Endothelial cell of umbilical vein (primary cell): ENCODE measurements around the gene HIP1. TPM values are rescaled to one million over a fixed set of nuclear protein-coding genes. Genes with fewer than 3 reads are reported as not detected.

ENCODE experiments used
- BruUV-seq: library from RNA; stranded (reverse); fragments of 400-500 nt; replicated peaks from 2 replicates; lab custom pipeline; 2021; lab: Mats Ljungman, UMichigan
- CTCF ChIA-PET: fragments of 300-600, 350-600 bp; sonication (Branson Sonifier 250); formaldehyde crosslinking; loops from one replicate; lab custom pipeline; 2021; ENCODE audit warnings: antibody characterized with exemption, inconsistent platforms; lab: Charles Lee
- POLR2A ChIA-PET: fragments of 300-600, 350-600 bp; sonication (Branson Sonifier 250); formaldehyde crosslinking; loops from one replicate; lab custom pipeline; 2021; ENCODE audit warnings: antibody characterized with exemption, inconsistent platforms; lab: Charles Lee
- DNase-seq: peaks from one replicate; pipeline ENCODE4 v3.0.0-alpha.2; 2011; ENCODE audit warnings: low read depth, low spot score
- FAIRE-seq: peaks from 2 replicates; lab custom pipeline; 2011; peaks lifted over from hg19 to GRCh38; lab: Jason Lieb, UNC
- H2AFZ ChIP-seq: 2 replicates; pipeline ENCODE4 v1.6.0; 2012; ENCODE audit warnings: low read depth, low read length, control low read depth, inconsistent platforms
- H3K27ac ChIP-seq: 2 replicates; pipeline ENCODE4 v1.5.1; 2011; ENCODE audit warnings: low read depth, mild to moderate bottlenecking, control low read depth, low read length, moderate library complexity; ENCODE audit not compliant: insufficient read depth
- H3K27me3 ChIP-seq, 2 experiments: 2 replicates each; pipeline versions ENCODE4 v1.6.0 to v1.6.1; 2011; ENCODE audit warnings: low read length in 2 of 2, mixed read lengths in 1 of 2; ENCODE audit not compliant: control insufficient read depth in 2 of 2, insufficient read depth in 2 of 2
- H3K36me3 ChIP-seq, 2 experiments: 2 replicates in 1 of 2; 3 replicates in 1 of 2; pipeline ENCODE4 v1.5.1; 2011; ENCODE audit warnings: low read length in 2 of 2, mild to moderate bottlenecking in 1 of 2, moderate library complexity in 1 of 2; ENCODE audit not compliant: control insufficient read depth in 2 of 2, insufficient read depth in 2 of 2; ENCODE audit errors: extremely low read depth in 1 of 2
- H3K4me1 ChIP-seq: 3 replicates; pipeline ENCODE4 v1.5.1; 2011; ENCODE audit warnings: mild to moderate bottlenecking, low read length; ENCODE audit not compliant: control insufficient read depth, insufficient read depth; ENCODE audit errors: extremely low read depth
- H3K4me2 ChIP-seq: 2 replicates; pipeline ENCODE4 v1.6.1; 2011; ENCODE audit warnings: low read length, control low read depth, mixed read lengths; ENCODE audit not compliant: insufficient read depth
- H3K4me3 ChIP-seq, 3 experiments: fragments of 200-600 bp in 1 of 3; sonication (generic), shearing (Covaris generic) in 1 of 3; replicated peaks in 1 of 3; 2 replicates each; pipeline ENCODE4 v1.5.1; 2011 to 2016; ENCODE audit warnings: control low read depth in 3 of 3, low read length in 3 of 3, mild to moderate bottlenecking in 2 of 3, inconsistent platforms in 1 of 3, low read depth in 1 of 3, moderate library complexity in 1 of 3; ENCODE audit not compliant: insufficient read depth in 1 of 3
- H3K79me2 ChIP-seq: 2 replicates; pipeline ENCODE4 v1.6.0; 2012; ENCODE audit warnings: low read length, inconsistent platforms; ENCODE audit not compliant: control insufficient read depth, insufficient read depth
- H3K9ac ChIP-seq: replicated peaks from 2 replicates; pipeline ENCODE3; 2011; ENCODE audit warnings: low read length, control low read depth; ENCODE audit not compliant: insufficient read depth; ENCODE audit errors: extremely low read depth
- H3K9me1 ChIP-seq: replicated peaks from 3 replicates; pipeline ENCODE4 v1.6.0; 2011; ENCODE audit warnings: mild to moderate bottlenecking, low read length; ENCODE audit not compliant: control insufficient read depth, insufficient read depth; ENCODE audit errors: extremely low read depth
- H3K9me3 ChIP-seq: replicated peaks from 2 replicates; pipeline ENCODE4 v1.5.1; 2012; ENCODE audit warnings: low read length, inconsistent platforms; ENCODE audit not compliant: control insufficient read depth, insufficient read depth
- H4K20me1 ChIP-seq: replicated peaks from 2 replicates; pipeline ENCODE3; 2011; ENCODE audit warnings: mild to moderate bottlenecking, low read length; ENCODE audit not compliant: control insufficient read depth, insufficient read depth; ENCODE audit errors: extremely low read depth
- EZH2 ChIP-seq: IDR thresholded peaks from 2 replicates; pipeline ENCODE4 v1.6.1; 2012; ENCODE audit warnings: borderline replicate concordance, low read depth, mild to moderate bottlenecking, moderate library complexity, low read length, inconsistent platforms; ENCODE audit not compliant: severe bottlenecking
- FOS ChIP-seq: IDR thresholded peaks from 2 replicates; pipeline ENCODE4 v1.6.1; 2011; ENCODE audit warnings: mild to moderate bottlenecking, low read length, moderate library complexity, borderline replicate concordance; ENCODE audit not compliant: insufficient read depth
- GATA2 ChIP-seq: IDR thresholded peaks from 2 replicates; pipeline ENCODE4 v1.7.0; 2011; ENCODE audit warnings: low read depth, mild to moderate bottlenecking, moderate library complexity, mixed read lengths, low read length; ENCODE audit not compliant: insufficient read length, insufficient read depth
- JUN ChIP-seq: IDR thresholded peaks from 2 replicates; pipeline ENCODE4 v1.6.1; 2011; ENCODE audit warnings: borderline replicate concordance, low read depth; ENCODE audit not compliant: insufficient read length, insufficient read depth
- MYC ChIP-seq: IDR thresholded peaks from one replicate; pipeline ENCODE4 v1.6.1; 2011; ENCODE audit warnings: mild to moderate bottlenecking, low read depth, low read length
- POLR2A ChIP-seq: IDR thresholded peaks from 2 replicates; pipeline ENCODE4 v1.6.1; 2012; ENCODE audit warnings: low read depth, mild to moderate bottlenecking, control low read depth, low read length
- POLR2AphosphoS5 ChIP-seq: IDR thresholded peaks from 2 replicates; pipeline ENCODE4 v1.6.1; 2012; ENCODE audit warnings: low read depth, mild to moderate bottlenecking, control low read depth, low read length, moderate library complexity; ENCODE audit not compliant: insufficient read depth
- dilution Hi-C: fragments of 300-500 bp; cut with MboI; formaldehyde crosslinking; loops from one replicate; pipeline ENCODE4 v1.15.0; 2019; ENCODE audit warnings: low sequenced_read_pairs; ENCODE audit not compliant: extremely low pct_ligation_motif_present
- intact Hi-C: fragments of 100-400 bp; cut with micrococcal nuclease; formaldehyde crosslinking; loops from one replicate; pipeline ENCODE4 v1.10.0; 2022
- polyA plus RNA-seq, 4 experiments: library from polyadenylated mRNA; depleted of rRNA in 3 of 4; stranded (reverse) in 3 of 4; unstranded in 1 of 4; fragments of >200 nt; gene quantifications; 2 replicates each; pipeline versions ENCODE4 v1.2.1 to v1.2.3, GENCODE V29; 2011 to 2012; ENCODE audit warnings: missing spikeins in 1 of 4
- total RNA-seq: library from RNA; stranded (reverse); gene quantifications from 2 replicates; pipeline ENCODE4 v1.2.3, GENCODE V29; 2021
- TF ChIP-seq, protein P1 (sequence below), 2 donors: IDR thresholded peaks; 1 replicate in 1 of 2; 2 replicates in 1 of 2; pipeline ENCODE4 v1.5.1; 2011; ENCODE audit warnings: low read length in 2 of 2, mild to moderate bottlenecking in 2 of 2, moderate library complexity in 2 of 2, control low read depth in 1 of 2, inconsistent platforms in 1 of 2, low read depth in 1 of 2; ENCODE audit not compliant: insufficient read depth in 1 of 2; ENCODE audit errors: extremely low read depth in 1 of 2
- TF ChIP-seq, protein P2 (sequence below): IDR thresholded peaks from 2 replicates; pipeline ENCODE4 v1.6.1; 2011; ENCODE audit not compliant: insufficient read depth, insufficient read length

HIP1 gene
- total and polyA plus RNA-seq, 2 donors (not counting 3 experiments of a cell fraction or from before 2014, with no cell fraction given): 23.7 to 47.6 TPM

DNA sequence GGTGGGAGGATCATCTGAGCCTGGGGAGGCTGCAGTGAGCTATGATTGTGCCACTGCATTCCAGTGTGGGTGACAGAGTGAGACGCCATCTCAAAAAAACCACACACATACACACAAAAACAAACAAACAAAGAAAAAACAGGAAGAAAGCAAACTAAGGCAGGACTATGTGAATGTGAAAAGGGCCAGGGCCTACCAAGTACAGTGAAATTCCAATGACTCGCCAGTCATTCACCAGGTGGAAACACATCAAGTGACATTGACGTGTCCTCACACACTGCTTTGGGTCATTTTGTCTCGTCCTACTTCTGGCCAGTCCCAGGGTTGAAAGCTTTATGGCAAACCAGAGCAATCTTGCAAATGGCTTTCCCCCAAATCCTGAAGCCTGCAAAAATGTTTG lies 79.9 kb downstream of the HIP1 start:
- H3K79me2 ChIP-seq: no peaks in the 10 kb centered on the region
- no peaks in the 10 kb centered on the region for H3K9me3 ChIP-seq
- H3K9me1 ChIP-seq: no peaks in the 10 kb centered on the region
- dilution Hi-C loops: no loop called here
- ChIA-PET CTCF (no interaction called here), POLR2A (no interaction called here)
- H3K36me3 ChIP-seq: no peaks in the 10 kb centered on the region
- no peaks in the 10 kb centered on the region for H3K27me3 ChIP-seq
- H3K4me2 ChIP-seq: no peak overlapping the region
- FAIRE-seq: peak; percentile 60
- BruUV-seq: no TSS peak
- no peak overlapping the region for H2AFZ ChIP-seq
- no peak overlapping the region for H3K9ac ChIP-seq
- no peak overlapping the region for H3K27ac ChIP-seq
- no peaks in the 10 kb centered on the region for H3K4me1 ChIP-seq
- intact Hi-C loops: no loop called here
- H3K4me3 ChIP-seq: no peak overlapping the region
- TF ChIP-seq JUN (no peak), EZH2 (no peak), GATA2 (no peak), POLR2A (no peak), MYC (no peak), POLR2AphosphoS5 (no peak), FOS (no peak)
- TF ChIP-seq, protein P1, sequence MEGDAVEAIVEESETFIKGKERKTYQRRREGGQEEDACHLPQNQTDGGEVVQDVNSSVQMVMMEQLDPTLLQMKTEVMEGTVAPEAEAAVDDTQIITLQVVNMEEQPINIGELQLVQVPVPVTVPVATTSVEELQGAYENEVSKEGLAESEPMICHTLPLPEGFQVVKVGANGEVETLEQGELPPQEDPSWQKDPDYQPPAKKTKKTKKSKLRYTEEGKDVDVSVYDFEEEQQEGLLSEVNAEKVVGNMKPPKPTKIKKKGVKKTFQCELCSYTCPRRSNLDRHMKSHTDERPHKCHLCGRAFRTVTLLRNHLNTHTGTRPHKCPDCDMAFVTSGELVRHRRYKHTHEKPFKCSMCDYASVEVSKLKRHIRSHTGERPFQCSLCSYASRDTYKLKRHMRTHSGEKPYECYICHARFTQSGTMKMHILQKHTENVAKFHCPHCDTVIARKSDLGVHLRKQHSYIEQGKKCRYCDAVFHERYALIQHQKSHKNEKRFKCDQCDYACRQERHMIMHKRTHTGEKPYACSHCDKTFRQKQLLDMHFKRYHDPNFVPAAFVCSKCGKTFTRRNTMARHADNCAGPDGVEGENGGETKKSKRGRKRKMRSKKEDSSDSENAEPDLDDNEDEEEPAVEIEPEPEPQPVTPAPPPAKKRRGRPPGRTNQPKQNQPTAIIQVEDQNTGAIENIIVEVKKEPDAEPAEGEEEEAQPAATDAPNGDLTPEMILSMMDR (IDR thresholded peaks at IDR 0.05; ENCODE audit: extremely low read depth in 1 of 2, insufficient read depth in 1 of 2, low read depth in 1 of 2, low read length in 2 of 2): no peak
- TF ChIP-seq, protein P2, sequence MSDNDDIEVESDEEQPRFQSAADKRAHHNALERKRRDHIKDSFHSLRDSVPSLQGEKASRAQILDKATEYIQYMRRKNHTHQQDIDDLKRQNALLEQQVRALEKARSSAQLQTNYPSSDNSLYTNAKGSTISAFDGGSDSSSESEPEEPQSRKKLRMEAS: no peak
- DNase-seq: no peak
- H4K20me1 ChIP-seq: no peaks in the 10 kb centered on the region
